ENCODE results near the gene SPEG. TPM values are rescaled to one million over a fixed set of nuclear protein-coding genes. Genes with fewer than 3 reads are reported as not detected.

The SPEG gene
- total and polyA plus RNA-seq, 2 donors, result 1.3 to 19.8 TPM

DNA sequence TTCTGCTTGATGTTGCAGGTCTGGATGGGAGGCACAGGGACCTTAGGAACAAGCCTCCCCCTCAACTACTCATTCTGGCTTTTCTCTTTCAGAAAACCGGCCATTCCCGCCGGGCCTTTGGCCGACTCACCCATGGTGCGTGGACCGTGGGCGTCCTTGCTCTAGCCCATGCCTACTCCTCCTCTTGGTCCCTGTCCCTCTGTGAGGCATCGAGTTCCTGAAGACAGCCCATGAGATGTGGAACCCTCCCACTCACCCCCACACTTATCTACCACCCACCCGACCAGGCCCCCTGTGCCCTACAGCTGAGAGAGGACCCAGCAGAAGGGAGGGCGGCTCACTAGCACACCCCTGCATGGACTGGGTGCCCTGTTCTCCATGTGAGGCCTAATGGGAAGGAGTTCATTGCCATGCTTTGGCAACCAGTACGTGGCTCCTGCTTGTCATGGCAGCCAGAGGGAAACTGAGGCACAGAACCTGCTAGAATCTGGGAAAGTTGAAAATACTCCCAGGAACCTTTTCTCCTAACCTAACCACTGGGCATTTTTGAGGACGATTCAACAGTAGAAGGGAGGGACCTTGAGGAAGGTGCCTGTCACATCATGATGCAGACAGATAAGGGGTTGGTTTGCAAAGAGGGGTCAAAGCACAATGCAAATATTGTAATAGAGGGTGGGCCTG is 8.5 kb downstream of the SPEG start:
- WGBS, result 94% methylated on average over 12 of the region's 12 CpGs
- H3K4me3 ChIP-seq (ENCODE audit: low read length in 2 of 2), result no peak overlapping the region
- H3K9me3 ChIP-seq (ENCODE audit: control insufficient read depth in 2 of 2, insufficient read depth in 1 of 2, low read length in 1 of 2), result peaks cover 0 to 5% of the 10 kb centered on the region in 2 donors
- H3K4me1 ChIP-seq (ENCODE audit: control insufficient read depth in 2 of 2, insufficient read depth in 2 of 2, low read length in 2 of 2), result peaks cover 0 to 7% of the 10 kb centered on the region in 2 donors
- H3K27me3 ChIP-seq (ENCODE audit: control insufficient read depth in 2 of 2, insufficient read depth in 1 of 2, low read length in 1 of 2), result peaks cover 39 to 95% of the 10 kb centered on the region in 2 donors
- H3K36me3 ChIP-seq (ENCODE audit: control insufficient read depth in 2 of 2, insufficient read depth in 2 of 2, low read length in 1 of 2), result no peaks in the 10 kb centered on the region
- H3K27ac ChIP-seq (ENCODE audit: low read depth in 1 of 2, low read length in 1 of 2), result no peak overlapping the region
- no peak for DNase-seq (ENCODE audit: low read depth in 6 of 9, low spot score in 9 of 9)

DNA sequence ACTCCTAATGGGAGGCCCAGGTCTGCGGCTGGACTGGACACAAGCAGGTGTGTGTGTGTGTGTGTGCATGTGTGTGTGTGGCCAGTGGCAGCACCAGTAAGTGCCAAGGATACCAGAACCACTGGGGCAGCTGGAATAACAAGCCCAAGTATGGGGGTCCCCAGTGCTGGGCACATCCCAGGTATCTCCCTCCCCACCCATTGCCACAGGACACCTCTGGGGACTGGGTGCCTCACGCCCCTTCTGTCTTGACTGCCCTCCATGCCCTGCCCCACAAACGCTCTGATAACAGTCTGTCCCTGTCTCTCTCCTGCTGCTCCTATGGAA is 9.0 kb downstream of the SPEG start:
- Histone ChIP-seq H3K36me3 (ENCODE audit: control insufficient read depth in 2 of 2, insufficient read depth in 2 of 2, low read length in 1 of 2) (no peaks in the 10 kb centered on the region), H3K9me3 (ENCODE audit: control insufficient read depth in 2 of 2, insufficient read depth in 1 of 2, low read length in 1 of 2) (peaks cover 0 to 5% of the 10 kb centered on the region in 2 donors), H3K27me3 (ENCODE audit: control insufficient read depth in 2 of 2, insufficient read depth in 1 of 2, low read length in 1 of 2) (peaks cover 44 to 95% of the 10 kb centered on the region in 2 donors), H3K4me1 (ENCODE audit: control insufficient read depth in 2 of 2, insufficient read depth in 2 of 2, low read length in 2 of 2) (peaks cover 0 to 7% of the 10 kb centered on the region in 2 donors), H3K27ac (ENCODE audit: low read depth in 1 of 2, low read length in 1 of 2) (no peak overlapping the region), H3K4me3 (ENCODE audit: low read length in 2 of 2) (no peak overlapping the region)
- DNase-seq (ENCODE audit: low read depth in 6 of 9, low spot score in 9 of 9), result no peak
- 98% methylated on average over 3 of the region's 3 CpGs for WGBS

DNA sequence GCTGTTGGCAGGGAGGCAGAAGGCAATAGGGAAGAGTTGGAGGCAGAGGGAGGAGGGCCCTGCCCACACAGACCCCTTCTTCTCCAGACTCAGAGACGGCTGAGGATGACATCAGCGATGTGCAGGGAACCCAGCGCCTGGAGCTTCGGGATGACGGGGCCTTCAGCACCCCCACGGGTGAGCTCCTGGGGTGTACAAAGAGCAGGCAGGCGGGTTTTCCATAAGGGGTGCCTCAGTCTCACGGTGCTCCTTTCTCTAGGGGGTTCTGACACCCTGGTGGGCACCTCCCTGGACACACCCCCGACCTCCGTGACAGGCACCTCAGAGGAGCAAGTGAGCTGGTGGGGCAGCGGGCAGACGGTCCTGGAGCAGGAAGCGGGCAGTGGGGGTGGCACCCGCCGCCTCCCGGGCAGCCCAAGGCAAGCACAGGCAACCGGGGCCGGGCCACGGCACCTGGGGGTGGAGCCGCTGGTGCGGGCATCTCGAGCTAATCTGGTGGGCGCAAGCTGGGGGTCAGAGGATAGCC is 10.0 kb downstream of the SPEG start:
- H3K4me3 ChIP-seq (ENCODE audit: low read length in 2 of 2), result no peak overlapping the region
- DNase-seq (ENCODE audit: low read depth in 6 of 9, low spot score in 9 of 9), result no peak
- H3K27me3 ChIP-seq (ENCODE audit: control insufficient read depth in 2 of 2, insufficient read depth in 1 of 2, low read length in 1 of 2), result peaks cover 54 to 96% of the 10 kb centered on the region in 2 donors
- H3K9me3 ChIP-seq (ENCODE audit: control insufficient read depth in 2 of 2, insufficient read depth in 1 of 2, low read length in 1 of 2), result peaks cover 0 to 5% of the 10 kb centered on the region in 2 donors
- no peaks in the 10 kb centered on the region for H3K36me3 ChIP-seq (ENCODE audit: control insufficient read depth in 2 of 2, insufficient read depth in 2 of 2, low read length in 1 of 2)
- peaks cover 0 to 7% of the 10 kb centered on the region in 2 donors for H3K4me1 ChIP-seq (ENCODE audit: control insufficient read depth in 2 of 2, insufficient read depth in 2 of 2, low read length in 2 of 2)
- H3K27ac ChIP-seq (ENCODE audit: low read depth in 1 of 2, low read length in 1 of 2), result no peak overlapping the region
- 94% methylated on average over 23 of the region's 23 CpGs for WGBS

DNA sequence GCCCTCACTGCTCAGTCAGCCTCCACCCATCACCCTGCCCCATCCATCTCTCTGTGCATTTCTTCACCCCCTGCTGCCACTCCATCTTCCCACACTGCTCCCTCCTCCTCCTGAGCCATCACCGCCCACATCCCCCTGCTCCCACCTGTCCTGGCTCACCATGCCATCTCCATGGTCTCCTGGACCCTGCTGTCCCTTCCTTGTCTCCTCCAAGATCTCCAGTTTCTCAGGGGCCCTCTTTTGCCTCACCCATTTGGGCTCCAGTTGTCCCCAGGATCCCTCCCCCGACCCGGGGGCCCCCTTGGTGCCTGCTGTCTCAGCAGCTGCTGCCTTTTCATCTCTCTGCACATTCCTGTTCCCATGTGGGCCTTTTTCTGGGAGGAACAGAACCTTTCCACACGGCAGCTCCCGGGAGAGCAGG is 10.6 kb downstream of the SPEG start:
- Histone ChIP-seq H3K27ac (ENCODE audit: low read depth in 1 of 2, low read length in 1 of 2) (no peak overlapping the region), H3K9me3 (ENCODE audit: control insufficient read depth in 2 of 2, insufficient read depth in 1 of 2, low read length in 1 of 2) (peaks cover 0 to 5% of the 10 kb centered on the region in 2 donors), H3K36me3 (ENCODE audit: control insufficient read depth in 2 of 2, insufficient read depth in 2 of 2, low read length in 1 of 2) (no peaks in the 10 kb centered on the region), H3K27me3 (ENCODE audit: control insufficient read depth in 2 of 2, insufficient read depth in 1 of 2, low read length in 1 of 2) (peaks cover 56 to 96% of the 10 kb centered on the region in 2 donors), H3K4me3 (ENCODE audit: low read length in 2 of 2) (no peak overlapping the region), H3K4me1 (ENCODE audit: control insufficient read depth in 2 of 2, insufficient read depth in 2 of 2, low read length in 2 of 2) (peaks cover 0 to 7% of the 10 kb centered on the region in 2 donors)
- no peak for DNase-seq (ENCODE audit: low read depth in 6 of 9, low spot score in 9 of 9)
- 89% methylated on average over 5 of the region's 5 CpGs for WGBS

DNA sequence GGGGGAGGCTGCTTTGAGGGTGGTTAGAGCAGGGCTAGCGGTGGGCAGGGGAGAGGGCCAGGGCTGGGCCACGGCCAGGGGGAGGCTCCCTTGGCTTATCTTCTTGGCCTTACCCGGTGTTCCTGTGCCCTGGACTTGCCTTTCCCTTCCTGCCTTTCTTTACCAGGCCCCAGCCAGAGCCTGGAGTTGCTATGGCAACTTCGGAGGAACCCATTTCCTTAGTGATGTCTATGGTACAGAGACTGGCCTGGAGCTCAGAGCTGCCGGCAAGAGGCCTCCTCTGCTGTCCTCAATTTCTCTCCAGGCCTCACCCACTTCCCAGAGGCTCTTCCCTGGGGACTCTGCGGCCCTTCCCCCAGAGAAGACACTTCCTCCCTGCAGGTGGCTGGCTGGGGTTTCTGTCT is 11.5 kb downstream of the SPEG start:
- 34% methylated on average over 6 of the region's 6 CpGs for WGBS
- H3K9me3 ChIP-seq (ENCODE audit: control insufficient read depth in 2 of 2, insufficient read depth in 1 of 2, low read length in 1 of 2), result peaks cover 0 to 4% of the 10 kb centered on the region in 2 donors
- no peak for DNase-seq (ENCODE audit: low read depth in 6 of 9, low spot score in 9 of 9)
- H3K36me3 ChIP-seq (ENCODE audit: control insufficient read depth in 2 of 2, insufficient read depth in 2 of 2, low read length in 1 of 2), result no peaks in the 10 kb centered on the region
- no peak overlapping the region for H3K27ac ChIP-seq (ENCODE audit: low read depth in 1 of 2, low read length in 1 of 2)
- peaks cover 56 to 96% of the 10 kb centered on the region in 2 donors for H3K27me3 ChIP-seq (ENCODE audit: control insufficient read depth in 2 of 2, insufficient read depth in 1 of 2, low read length in 1 of 2)
- peaks cover 0 to 6% of the 10 kb centered on the region in 2 donors for H3K4me1 ChIP-seq (ENCODE audit: control insufficient read depth in 2 of 2, insufficient read depth in 2 of 2, low read length in 2 of 2)
- no peak overlapping the region for H3K4me3 ChIP-seq (ENCODE audit: low read length in 2 of 2)

DNA sequence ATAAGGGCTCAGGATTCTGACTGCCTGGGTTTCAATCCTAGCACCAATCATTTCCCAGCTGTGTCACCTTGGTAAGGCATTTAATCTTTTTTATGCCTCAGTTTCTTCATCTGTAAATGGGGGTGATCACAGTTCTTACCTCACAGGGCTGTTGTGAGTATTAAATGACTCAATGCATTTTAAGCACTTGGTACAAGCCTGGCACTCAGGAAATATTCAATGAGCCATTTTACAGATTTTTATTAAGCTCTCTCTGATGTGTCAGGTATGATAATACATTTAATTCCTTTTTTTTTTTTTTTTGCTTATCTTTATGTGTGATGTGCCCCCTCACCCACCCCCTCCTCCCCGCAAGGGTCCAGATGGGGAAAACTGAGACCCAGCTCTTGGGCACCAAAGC is 12.0 kb downstream of the SPEG start:
- no peak overlapping the region for H3K27ac ChIP-seq (ENCODE audit: low read depth in 1 of 2, low read length in 1 of 2)

DNA sequence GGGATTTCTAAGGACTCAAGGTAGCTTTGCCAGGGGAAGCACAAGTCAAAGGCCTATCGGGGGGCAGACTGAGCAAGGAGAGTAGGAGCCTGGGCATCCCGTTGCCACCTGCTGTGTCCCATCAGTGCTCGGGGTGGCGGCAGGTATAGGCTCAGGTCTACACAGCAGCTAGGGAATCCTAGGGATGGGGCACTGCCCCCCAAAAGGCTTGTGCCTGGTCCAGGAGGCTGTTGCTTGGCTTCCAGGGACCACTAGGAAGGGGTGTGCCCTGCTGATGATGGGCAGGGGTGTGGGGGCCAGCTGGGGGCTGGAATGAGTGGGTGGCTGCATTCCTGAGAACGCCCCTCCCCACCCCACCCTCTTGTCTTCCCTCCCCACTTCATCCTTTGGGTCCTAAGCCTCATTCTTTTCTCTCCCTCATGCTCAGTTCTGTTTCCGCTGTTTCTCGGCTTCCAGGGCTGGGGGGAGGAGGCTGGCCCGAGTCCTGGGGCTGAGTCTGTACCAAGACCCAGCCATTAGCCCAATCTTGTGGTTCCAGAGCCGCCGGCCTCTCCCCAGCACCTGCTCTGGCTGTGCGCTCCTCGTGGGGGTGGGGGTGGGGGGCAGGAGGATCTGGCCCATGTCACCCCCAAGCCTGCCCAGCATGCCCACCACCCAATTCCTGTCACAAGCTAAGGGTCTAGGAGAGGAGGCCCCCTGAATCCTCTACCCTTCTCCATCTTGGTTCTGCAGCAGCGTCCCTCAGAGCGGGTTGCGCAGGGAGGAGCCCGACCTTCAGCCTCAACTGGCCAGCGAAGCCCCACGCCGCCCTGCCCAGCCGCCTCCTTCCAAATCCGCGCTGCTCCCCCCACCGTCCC is 12.8 kb downstream of the SPEG start:
- no peaks in the 10 kb centered on the region for H3K36me3 ChIP-seq (ENCODE audit: control insufficient read depth in 2 of 2, insufficient read depth in 2 of 2, low read length in 1 of 2)
- H3K4me3 ChIP-seq (ENCODE audit: low read length in 2 of 2), result no peak overlapping the region
- 86% methylated on average over 23 of the region's 23 CpGs for WGBS
- H3K27ac ChIP-seq (ENCODE audit: low read depth in 1 of 2, low read length in 1 of 2), result no peak overlapping the region
- peaks cover 57 to 100% of the 10 kb centered on the region in 2 donors for H3K27me3 ChIP-seq (ENCODE audit: control insufficient read depth in 2 of 2, insufficient read depth in 1 of 2, low read length in 1 of 2)
- no peaks in the 10 kb centered on the region for H3K9me3 ChIP-seq (ENCODE audit: control insufficient read depth in 2 of 2, insufficient read depth in 1 of 2, low read length in 1 of 2)
- DNase-seq (ENCODE audit: low read depth in 6 of 9, low spot score in 9 of 9), result no peak
- H3K4me1 ChIP-seq (ENCODE audit: control insufficient read depth in 2 of 2, insufficient read depth in 2 of 2, low read length in 2 of 2), result peaks cover 0 to 7% of the 10 kb centered on the region in 2 donors

More for the DNA sequence above, 12.0 kb downstream of the SPEG start:
- no peak for DNase-seq (ENCODE audit: low read depth in 6 of 9, low spot score in 9 of 9)
- Histone ChIP-seq H3K27me3 (ENCODE audit: control insufficient read depth in 2 of 2, insufficient read depth in 1 of 2, low read length in 1 of 2) (peaks cover 55 to 96% of the 10 kb centered on the region in 2 donors), H3K36me3 (ENCODE audit: control insufficient read depth in 2 of 2, insufficient read depth in 2 of 2, low read length in 1 of 2) (no peaks in the 10 kb centered on the region), H3K9me3 (ENCODE audit: control insufficient read depth in 2 of 2, insufficient read depth in 1 of 2, low read length in 1 of 2) (no peaks in the 10 kb centered on the region), H3K4me1 (ENCODE audit: control insufficient read depth in 2 of 2, insufficient read depth in 2 of 2, low read length in 2 of 2) (peaks cover 0 to 3% of the 10 kb centered on the region in 2 donors), H3K4me3 (ENCODE audit: low read length in 2 of 2) (no peak overlapping the region)
- WGBS, result 100% methylated on average over 1 of the region's 1 CpG

DNA sequence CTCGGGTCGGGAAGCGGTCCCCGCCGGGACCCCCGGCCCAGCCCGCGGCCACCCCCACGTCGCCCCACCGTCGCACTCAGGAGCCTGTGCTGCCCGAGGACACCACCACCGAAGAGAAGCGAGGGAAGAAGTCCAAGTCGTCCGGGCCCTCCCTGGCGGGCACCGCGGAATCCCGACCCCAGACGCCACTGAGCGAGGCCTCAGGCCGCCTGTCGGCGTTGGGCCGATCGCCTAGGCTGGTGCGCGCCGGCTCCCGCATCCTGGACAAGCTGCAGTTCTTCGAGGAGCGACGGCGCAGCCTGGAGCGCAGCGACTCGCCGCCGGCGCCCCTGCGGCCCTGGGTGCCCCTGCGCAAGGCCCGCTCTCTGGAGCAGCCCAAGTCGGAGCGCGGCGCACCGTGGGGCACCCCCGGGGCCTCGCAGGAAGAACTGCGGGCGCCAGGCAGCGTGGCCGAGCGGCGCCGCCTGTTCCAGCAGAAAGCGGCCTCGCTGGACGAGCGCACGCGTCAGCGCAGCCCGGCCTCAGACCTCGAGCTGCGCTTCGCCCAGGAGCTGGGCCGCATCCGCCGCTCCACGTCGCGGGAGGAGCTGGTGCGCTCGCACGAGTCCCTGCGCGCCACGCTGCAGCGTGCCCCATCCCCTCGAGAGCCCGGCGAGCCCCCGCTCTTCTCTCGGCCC is 13.6 kb downstream of the SPEG start:
- H3K27ac ChIP-seq (ENCODE audit: low read depth in 1 of 2, low read length in 1 of 2), result no peak overlapping the region
- peaks cover 0 to 15% of the 10 kb centered on the region in 2 donors for H3K4me1 ChIP-seq (ENCODE audit: control insufficient read depth in 2 of 2, insufficient read depth in 2 of 2, low read length in 2 of 2)
- WGBS, result 19% methylated on average over 88 of the region's 88 CpGs
- DNase-seq (ENCODE audit: low read depth in 6 of 9, low spot score in 9 of 9), result no peak
- H3K9me3 ChIP-seq (ENCODE audit: control insufficient read depth in 2 of 2, insufficient read depth in 1 of 2, low read length in 1 of 2), result no peaks in the 10 kb centered on the region
- no peak overlapping the region for H3K4me3 ChIP-seq (ENCODE audit: low read length in 2 of 2)
- H3K27me3 ChIP-seq (ENCODE audit: control insufficient read depth in 2 of 2, insufficient read depth in 1 of 2, low read length in 1 of 2), result peaks cover 53 to 100% of the 10 kb centered on the region in 2 donors
- no peaks in the 10 kb centered on the region for H3K36me3 ChIP-seq (ENCODE audit: control insufficient read depth in 2 of 2, insufficient read depth in 2 of 2, low read length in 1 of 2)
